Glutamatergic neuron (in vitro differentiated cells): Measurements from ENCODE around the gene LPCAT4. TPM values are rescaled to one million over a fixed set of nuclear protein-coding genes. Genes with fewer than 3 reads are reported as not detected.
A peak's percentile ranks its signal among the peaks of the same experiment; 100 is the strongest.

Source experiments
- DNase-seq: peaks from one replicate; pipeline ENCODE4 v3.0.0; 2022
- H3K27ac Mint-ChIP-seq: one replicate; pipeline ENCODE4 v1.8.0; 2020; ENCODE audit warnings: mild to moderate bottlenecking, mixed read lengths, inconsistent platforms; ENCODE audit not compliant: unreplicated experiment
- H3K27me3 Mint-ChIP-seq: one replicate; pipeline ENCODE4 v1.8.0; 2020; ENCODE audit warnings: mild to moderate bottlenecking, moderate library complexity, mixed read lengths, inconsistent platforms; ENCODE audit not compliant: unreplicated experiment
- H3K36me3 Mint-ChIP-seq: one replicate; pipeline ENCODE4 v1.8.0; 2020; ENCODE audit warnings: mild to moderate bottlenecking, mixed read lengths, inconsistent platforms; ENCODE audit not compliant: unreplicated experiment
- H3K4me1 Mint-ChIP-seq: one replicate; pipeline ENCODE4 v1.8.0; 2020; ENCODE audit warnings: mild to moderate bottlenecking, low read depth, mixed read lengths, inconsistent platforms; ENCODE audit not compliant: unreplicated experiment
- H3K4me3 Mint-ChIP-seq: one replicate; pipeline ENCODE4 v1.8.0; 2020; ENCODE audit warnings: mild to moderate bottlenecking, mixed read lengths, inconsistent platforms; ENCODE audit not compliant: unreplicated experiment
- H3K9me3 Mint-ChIP-seq: one replicate; pipeline ENCODE4 v1.8.0; 2020; ENCODE audit warnings: mild to moderate bottlenecking, moderate library complexity, mixed read lengths, inconsistent platforms; ENCODE audit not compliant: unreplicated experiment
- total RNA-seq: library from RNA; stranded (reverse); fragmentation: NEBNext Ultra II Directional; extraction: Animal tissue kit (Norgen Biotek cat#: 25700); gene quantifications from one replicate; pipeline ENCODE4 v1.2.1, GENCODE V29; 2021; ENCODE audit not compliant: unreplicated experiment
- TF ChIP-seq, protein P1 (sequence below): fragments of 200-600 bp; sonication (generic); IDR thresholded peaks from one replicate; pipeline ENCODE4 v1.5.0; 2021; ENCODE audit not compliant: partially characterized antibody, unreplicated experiment

LPCAT4 gene
- total RNA-seq, 1 donor from 2014 or later: 107 TPM

DNA sequence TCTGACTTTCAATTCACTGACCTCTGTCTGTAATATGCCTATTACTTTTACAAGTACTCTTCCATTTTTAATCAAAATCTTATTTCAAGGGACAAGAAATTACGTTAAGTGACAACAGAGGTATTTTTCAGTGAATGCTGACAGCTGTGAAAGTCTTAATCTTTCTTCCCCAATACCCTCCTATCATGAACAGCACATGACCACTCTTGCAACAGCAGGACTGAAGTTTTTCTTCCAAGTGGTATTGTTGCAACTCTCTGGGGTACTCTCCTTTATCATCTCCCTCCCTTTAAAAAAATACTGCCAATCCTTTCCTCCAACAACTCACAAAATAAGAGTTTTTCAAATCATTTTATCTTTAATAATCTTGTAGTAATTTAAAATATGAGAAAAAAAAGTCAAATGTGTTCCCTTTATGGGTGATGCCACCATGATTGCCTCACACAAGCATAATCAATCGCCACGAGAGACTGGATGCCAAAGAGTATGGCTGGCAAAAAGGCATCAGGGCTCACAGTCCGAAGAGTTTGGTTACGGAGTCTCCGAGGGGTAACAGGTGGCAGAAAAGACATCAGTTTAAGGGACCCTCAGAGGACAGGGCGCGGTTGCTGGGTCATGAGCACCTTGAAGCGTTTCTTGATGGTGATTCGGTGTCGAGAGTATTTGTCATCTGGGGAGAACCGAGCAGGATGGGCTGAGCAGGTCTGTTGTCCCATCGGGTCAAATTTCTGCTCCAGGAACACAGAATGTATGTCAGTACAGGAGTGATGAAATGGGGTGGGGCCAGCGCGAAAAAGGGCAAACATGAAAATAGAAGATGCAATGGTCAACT is 25.4 kb downstream of the LPCAT4 start:
- Mint-ChIP-seq H3K4me3 (peak overlapping the region; percentile 95), H3K27me3 (peaks cover 5% of the 10 kb centered on the region), H3K4me1 (peaks cover 9% of the 10 kb centered on the region), H3K9me3 (peaks cover 12% of the 10 kb centered on the region), H3K36me3 (no peaks in the 10 kb centered on the region), H3K27ac (peak overlapping the region; percentile 71)
- no peak for DNase-seq
- TF ChIP-seq, protein P1, sequence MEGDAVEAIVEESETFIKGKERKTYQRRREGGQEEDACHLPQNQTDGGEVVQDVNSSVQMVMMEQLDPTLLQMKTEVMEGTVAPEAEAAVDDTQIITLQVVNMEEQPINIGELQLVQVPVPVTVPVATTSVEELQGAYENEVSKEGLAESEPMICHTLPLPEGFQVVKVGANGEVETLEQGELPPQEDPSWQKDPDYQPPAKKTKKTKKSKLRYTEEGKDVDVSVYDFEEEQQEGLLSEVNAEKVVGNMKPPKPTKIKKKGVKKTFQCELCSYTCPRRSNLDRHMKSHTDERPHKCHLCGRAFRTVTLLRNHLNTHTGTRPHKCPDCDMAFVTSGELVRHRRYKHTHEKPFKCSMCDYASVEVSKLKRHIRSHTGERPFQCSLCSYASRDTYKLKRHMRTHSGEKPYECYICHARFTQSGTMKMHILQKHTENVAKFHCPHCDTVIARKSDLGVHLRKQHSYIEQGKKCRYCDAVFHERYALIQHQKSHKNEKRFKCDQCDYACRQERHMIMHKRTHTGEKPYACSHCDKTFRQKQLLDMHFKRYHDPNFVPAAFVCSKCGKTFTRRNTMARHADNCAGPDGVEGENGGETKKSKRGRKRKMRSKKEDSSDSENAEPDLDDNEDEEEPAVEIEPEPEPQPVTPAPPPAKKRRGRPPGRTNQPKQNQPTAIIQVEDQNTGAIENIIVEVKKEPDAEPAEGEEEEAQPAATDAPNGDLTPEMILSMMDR: no peak

DNA sequence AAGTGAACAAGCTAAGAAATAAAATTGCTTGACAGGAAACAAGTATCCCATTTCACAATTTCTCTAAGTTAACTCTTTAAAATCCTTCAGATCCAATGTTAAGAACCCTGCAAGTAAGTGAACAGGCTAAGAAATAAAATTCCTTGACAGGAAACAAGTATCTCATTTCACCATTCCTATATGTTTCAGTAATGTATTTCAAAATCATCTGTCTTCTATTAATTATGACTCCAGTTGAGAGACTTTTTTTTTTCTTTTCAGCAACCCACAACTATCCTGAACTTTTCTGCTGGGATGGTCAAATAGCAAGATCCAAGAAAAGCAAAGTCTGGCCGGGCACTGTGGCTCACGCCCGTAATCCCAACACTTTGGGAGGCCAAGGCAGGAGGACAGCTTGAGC is 27.1 kb downstream of the LPCAT4 start:
- Mint-ChIP-seq H3K27ac (no peak overlapping the region), H3K27me3 (peaks cover 5% of the 10 kb centered on the region), H3K36me3 (no peaks in the 10 kb centered on the region), H3K4me1 (peaks cover 13% of the 10 kb centered on the region), H3K4me3 (peak overlapping the region; percentile 15), H3K9me3 (peaks cover 12% of the 10 kb centered on the region)
- TF ChIP-seq, protein P1: no peak
- no peak for DNase-seq

DNA sequence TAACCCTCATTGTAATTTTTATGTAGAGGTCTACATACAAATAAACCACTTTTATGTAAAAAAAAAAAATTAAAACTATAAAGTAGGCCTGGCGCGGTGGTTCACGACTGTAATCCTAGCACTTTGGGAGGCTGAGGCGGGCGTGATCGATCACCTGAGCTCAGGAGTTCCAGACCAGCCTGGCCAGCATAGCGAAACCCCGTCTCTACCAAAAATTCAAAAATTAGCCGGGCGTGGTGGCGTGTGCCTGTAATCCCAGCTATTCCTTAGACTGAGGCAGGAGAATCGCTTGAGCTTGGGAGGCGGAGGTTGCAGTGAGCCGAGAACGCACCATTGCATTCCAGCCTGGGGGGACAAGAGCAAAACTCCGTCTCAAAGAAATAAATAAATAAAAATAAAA is 28.6 kb downstream of the LPCAT4 start:
- H3K4me3 Mint-ChIP-seq: peak overlapping the region; percentile 79
- peaks cover 5% of the 10 kb centered on the region for H3K27me3 Mint-ChIP-seq
- H3K27ac Mint-ChIP-seq: peak overlapping the region; percentile 80
- H3K36me3 Mint-ChIP-seq: no peaks in the 10 kb centered on the region
- peaks cover 13% of the 10 kb centered on the region for H3K4me1 Mint-ChIP-seq
- TF ChIP-seq, protein P1: no peak
- peaks cover 12% of the 10 kb centered on the region for H3K9me3 Mint-ChIP-seq
- no peak for DNase-seq

DNA sequence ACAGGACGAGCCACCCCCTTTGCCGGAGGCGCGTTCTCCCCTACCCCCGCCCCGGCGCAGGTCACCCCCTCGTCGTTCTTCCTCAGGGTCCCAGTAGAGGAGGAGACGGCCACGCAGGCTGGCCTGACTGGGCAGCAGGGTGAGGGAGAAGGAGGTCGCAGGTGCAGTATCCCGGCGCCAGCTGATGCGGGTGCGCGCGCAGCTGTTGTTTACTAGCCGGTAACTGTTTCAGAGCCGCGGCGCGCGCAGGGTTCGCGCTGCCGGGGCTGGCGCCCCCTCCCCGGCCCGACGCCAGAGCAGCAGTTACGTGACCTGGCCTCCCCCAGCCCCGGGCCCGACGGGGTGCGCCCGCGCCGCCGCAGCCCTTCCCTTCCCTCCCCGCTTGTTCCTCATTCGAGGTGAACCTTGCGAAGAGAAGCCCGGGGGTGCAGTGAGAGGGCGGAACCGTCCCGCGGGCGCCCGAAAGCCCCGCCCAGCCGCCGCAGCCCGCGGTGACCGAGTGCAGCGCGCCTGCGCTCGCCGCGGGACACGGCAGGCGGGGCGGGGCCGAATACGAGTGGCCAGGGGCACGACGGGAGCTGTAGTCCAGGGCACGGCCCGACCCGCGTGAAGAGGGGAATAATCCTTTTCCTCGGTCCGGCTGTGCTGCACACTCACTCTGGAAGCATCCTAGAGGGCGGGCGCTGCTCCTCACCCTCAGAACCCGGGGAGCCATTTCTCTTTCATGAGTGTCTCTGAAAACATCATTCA is 29.3 kb downstream of the LPCAT4 start, which contains the start of gene SLC12A6:
TSS of gene SLC12A6 (minus strand) at position 225 of the 750 bp plus-strand sequence. CDS start 1,101 bp downstream, outside the sequence.
- H3K27ac Mint-ChIP-seq: peak within 1 kb of the TSS; percentile 96
- H3K9me3 Mint-ChIP-seq: peaks cover 12% of the 10 kb centered on the region
- H3K4me1 Mint-ChIP-seq: peaks cover 13% of the 10 kb centered on the region
- H3K27me3 Mint-ChIP-seq: peaks cover 5% of the 10 kb centered on the region
- H3K4me3 Mint-ChIP-seq: peak within 1 kb of the TSS; percentile 95
- TF ChIP-seq, protein P1: no peak
- no peaks in the 10 kb centered on the region for H3K36me3 Mint-ChIP-seq
- peak; percentile 96 for DNase-seq
